GM10266 (cell line): ENCODE data around the gene APPL2.

ENCODE experiments used
- DNase-seq: peaks from one replicate; pipeline ENCODE4 v3.0.0; 2012; ENCODE audit errors: extremely low spot score
- TF ChIP-seq, protein P1 (sequence below): IDR thresholded peaks from 2 replicates; pipeline ENCODE4 v1.5.1; 2012; ENCODE audit warnings: mild to moderate bottlenecking, low read depth; ENCODE audit not compliant: control insufficient read depth, insufficient read depth; ENCODE audit errors: missing control alignments

The APPL2 gene

GRCh38 chr12:105204916-105205315, 31.1 kb downstream of the APPL2 start:
- DNase-seq, result no peak
- TF ChIP-seq, protein P1, sequence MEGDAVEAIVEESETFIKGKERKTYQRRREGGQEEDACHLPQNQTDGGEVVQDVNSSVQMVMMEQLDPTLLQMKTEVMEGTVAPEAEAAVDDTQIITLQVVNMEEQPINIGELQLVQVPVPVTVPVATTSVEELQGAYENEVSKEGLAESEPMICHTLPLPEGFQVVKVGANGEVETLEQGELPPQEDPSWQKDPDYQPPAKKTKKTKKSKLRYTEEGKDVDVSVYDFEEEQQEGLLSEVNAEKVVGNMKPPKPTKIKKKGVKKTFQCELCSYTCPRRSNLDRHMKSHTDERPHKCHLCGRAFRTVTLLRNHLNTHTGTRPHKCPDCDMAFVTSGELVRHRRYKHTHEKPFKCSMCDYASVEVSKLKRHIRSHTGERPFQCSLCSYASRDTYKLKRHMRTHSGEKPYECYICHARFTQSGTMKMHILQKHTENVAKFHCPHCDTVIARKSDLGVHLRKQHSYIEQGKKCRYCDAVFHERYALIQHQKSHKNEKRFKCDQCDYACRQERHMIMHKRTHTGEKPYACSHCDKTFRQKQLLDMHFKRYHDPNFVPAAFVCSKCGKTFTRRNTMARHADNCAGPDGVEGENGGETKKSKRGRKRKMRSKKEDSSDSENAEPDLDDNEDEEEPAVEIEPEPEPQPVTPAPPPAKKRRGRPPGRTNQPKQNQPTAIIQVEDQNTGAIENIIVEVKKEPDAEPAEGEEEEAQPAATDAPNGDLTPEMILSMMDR, result no peak

- no peak for DNase-seq
- TF ChIP-seq, protein P1, result no peak
Observed at GRCh38 chr12:105204127-105204526, 31.8 kb downstream of the APPL2 start.

GRCh38 chr12:105202202-105202601, 33.8 kb downstream of the APPL2 start:
- DNase-seq, result no peak
- TF ChIP-seq, protein P1, result no peak

DNA sequence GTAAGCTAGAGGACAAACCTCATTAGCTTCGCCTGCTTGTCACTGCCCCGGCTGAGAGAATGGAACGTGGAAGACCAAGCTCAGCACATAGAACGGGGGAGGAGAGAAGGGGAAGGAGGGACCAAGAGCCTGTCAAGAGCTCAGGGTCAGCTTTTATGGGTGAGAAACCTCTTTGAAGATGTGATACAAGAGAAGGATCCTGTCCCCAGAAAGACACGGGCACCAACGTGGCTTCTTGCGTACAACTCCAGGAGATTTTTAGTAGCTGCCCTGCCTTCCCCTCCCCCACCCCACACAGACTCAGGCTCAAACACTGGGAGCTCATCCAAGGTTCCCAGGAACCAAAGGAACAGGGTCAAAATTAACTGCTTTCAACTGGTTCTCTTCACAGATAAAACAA, 34.7 kb downstream of the APPL2 start:
- TF ChIP-seq, protein P1, result no peak
- DNase-seq, result no peak

DNA sequence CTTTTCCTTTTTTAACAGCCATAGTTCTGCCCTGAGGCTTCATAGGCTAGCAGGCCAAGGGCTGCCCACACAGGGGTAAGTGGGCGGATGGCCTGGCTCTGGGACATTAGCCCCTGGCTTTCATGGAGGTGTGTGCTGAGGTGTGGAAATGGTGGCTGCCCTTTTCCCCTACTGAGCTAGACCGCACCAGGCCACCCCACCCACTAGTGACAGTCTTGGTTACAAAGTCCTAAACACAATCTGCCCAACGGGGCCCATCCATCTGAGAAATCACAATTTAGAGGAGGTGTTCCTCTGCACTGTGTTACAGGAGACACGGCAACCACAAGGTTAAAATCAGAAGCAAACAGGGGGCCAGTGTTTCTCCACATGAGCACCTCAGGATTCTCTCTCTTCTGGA, 35.6 kb downstream of the APPL2 start:
- no peak for DNase-seq
- TF ChIP-seq, protein P1, result no peak

- DNase-seq, result no peak
- TF ChIP-seq, protein P1, result no peak
Observed at GRCh38 chr12:105198961-105199360, 37.0 kb downstream of the APPL2 start.

DNA sequence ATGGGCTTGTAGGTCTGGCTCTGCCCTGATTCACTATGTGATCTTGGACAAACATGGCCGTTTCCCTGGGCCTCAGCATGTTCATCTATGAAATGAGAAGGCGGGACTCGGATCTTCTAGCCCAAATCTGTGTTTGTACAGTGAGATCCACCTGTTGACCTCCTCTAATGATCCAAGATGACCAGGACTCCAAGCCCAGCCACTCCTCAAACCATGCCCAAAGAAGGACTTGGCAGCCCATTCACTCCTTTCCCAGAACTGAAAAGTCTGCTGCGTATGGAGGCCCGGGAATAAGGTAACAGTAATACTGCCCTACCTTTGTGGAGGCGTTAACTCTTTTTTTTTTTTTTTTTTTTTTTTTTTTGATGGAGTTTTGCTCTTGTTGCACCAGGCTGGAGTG, 39.9 kb downstream of the APPL2 start:
- no peak for DNase-seq
- TF ChIP-seq, protein P1, result no peak
